ENCODE data around the gene IQCH. TPM values are rescaled to one million over a fixed set of nuclear protein-coding genes. Genes with fewer than 3 reads are reported as not detected.

Gene IQCH
- total RNA-seq, 1 donor from 2014 or later = 5.2 TPM

- no peak overlapping the region for H3K4me3 Mint-ChIP-seq (ENCODE audit: low read depth)
- TF ChIP-seq CTCF (IDR thresholded peaks at IDR 0.05; ENCODE audit: unreplicated experiment) = no peak
- H3K9me3 Mint-ChIP-seq (ENCODE audit: low read depth) = no peaks in the 10 kb centered on the region
- H3K36me3 Mint-ChIP-seq (ENCODE audit: insufficient read depth) = no peaks in the 10 kb centered on the region
- DNase-seq (ENCODE audit: low spot score, unreplicated experiment) = no peak
- H3K27me3 Mint-ChIP-seq = no peaks in the 10 kb centered on the region
- no peaks in the 10 kb centered on the region for H3K4me1 Mint-ChIP-seq (ENCODE audit: low read depth)
- H3K27ac Mint-ChIP-seq = no peak overlapping the region
Observed at GRCh38 chr15:67335534-67336222, 81.1 kb downstream of the IQCH start.

DNA sequence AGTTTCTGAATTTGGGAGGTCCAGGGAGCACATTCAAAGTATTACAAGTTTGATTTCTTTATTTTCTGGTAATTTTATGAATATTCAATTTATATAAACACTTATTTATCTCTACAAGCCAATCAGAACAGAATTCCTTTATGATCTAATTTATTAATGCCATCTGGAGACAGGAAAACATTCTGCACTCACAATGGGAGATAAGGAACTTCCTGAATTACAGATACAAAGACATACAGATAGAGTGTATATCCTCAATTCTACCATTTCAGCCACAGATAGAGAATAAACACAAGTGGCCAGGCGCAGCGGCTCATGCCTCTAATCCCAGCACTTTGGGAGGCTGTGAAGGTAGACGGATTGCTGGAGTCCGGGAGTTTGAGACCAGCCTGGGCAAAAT, 86.0 kb downstream of the IQCH start:
- Mint-ChIP-seq H3K27ac (no peak overlapping the region), H3K4me1 (ENCODE audit: low read depth) (peaks cover 3% of the 10 kb centered on the region), H3K36me3 (ENCODE audit: insufficient read depth) (peaks cover 12% of the 10 kb centered on the region), H3K27me3 (no peaks in the 10 kb centered on the region), H3K9me3 (ENCODE audit: low read depth) (peaks cover 15% of the 10 kb centered on the region), H3K4me3 (ENCODE audit: low read depth) (no peak overlapping the region)
- no peak for DNase-seq (ENCODE audit: low spot score, unreplicated experiment)
- TF ChIP-seq CTCF (IDR thresholded peaks at IDR 0.05; ENCODE audit: unreplicated experiment) = no peak

DNA sequence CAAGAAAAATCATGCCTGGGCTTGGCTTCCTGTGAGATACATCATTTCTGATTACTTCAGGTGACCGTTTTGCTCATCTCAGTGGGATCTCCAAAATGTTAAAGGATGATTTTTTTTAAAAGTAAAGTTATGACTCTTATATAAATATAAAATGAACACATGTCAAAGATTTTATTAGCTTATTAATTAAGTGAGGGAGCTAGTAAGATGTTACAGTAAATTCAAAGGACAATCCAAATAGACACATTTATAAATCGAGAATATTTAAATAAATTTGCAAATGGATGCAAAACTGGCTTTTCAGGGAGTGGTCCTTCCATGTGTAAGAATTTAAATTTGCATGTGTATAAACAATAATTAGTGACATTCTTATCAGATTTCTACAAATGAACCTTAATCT, 87.0 kb downstream of the IQCH start:
- H3K36me3 Mint-ChIP-seq (ENCODE audit: insufficient read depth) = peaks cover 12% of the 10 kb centered on the region
- H3K4me3 Mint-ChIP-seq (ENCODE audit: low read depth) = no peak overlapping the region
- TF ChIP-seq CTCF (IDR thresholded peaks at IDR 0.05; ENCODE audit: unreplicated experiment) = no peak
- H3K4me1 Mint-ChIP-seq (ENCODE audit: low read depth) = peaks cover 3% of the 10 kb centered on the region
- no peaks in the 10 kb centered on the region for H3K27me3 Mint-ChIP-seq
- H3K27ac Mint-ChIP-seq = no peak overlapping the region
- H3K9me3 Mint-ChIP-seq (ENCODE audit: low read depth) = peaks cover 16% of the 10 kb centered on the region
- DNase-seq (ENCODE audit: low spot score, unreplicated experiment) = no peak

- no peak for TF ChIP-seq CTCF (IDR thresholded peaks at IDR 0.05; ENCODE audit: unreplicated experiment)
- Mint-ChIP-seq H3K4me1 (ENCODE audit: low read depth) (peaks cover 3% of the 10 kb centered on the region), H3K27ac (no peak overlapping the region), H3K9me3 (ENCODE audit: low read depth) (peaks cover 30% of the 10 kb centered on the region), H3K4me3 (ENCODE audit: low read depth) (no peak overlapping the region), H3K36me3 (ENCODE audit: insufficient read depth) (peaks cover 17% of the 10 kb centered on the region), H3K27me3 (no peaks in the 10 kb centered on the region)
- no peak for DNase-seq (ENCODE audit: low spot score, unreplicated experiment)
Observed at GRCh38 chr15:67343206-67343605, 88.6 kb downstream of the IQCH start.

DNA sequence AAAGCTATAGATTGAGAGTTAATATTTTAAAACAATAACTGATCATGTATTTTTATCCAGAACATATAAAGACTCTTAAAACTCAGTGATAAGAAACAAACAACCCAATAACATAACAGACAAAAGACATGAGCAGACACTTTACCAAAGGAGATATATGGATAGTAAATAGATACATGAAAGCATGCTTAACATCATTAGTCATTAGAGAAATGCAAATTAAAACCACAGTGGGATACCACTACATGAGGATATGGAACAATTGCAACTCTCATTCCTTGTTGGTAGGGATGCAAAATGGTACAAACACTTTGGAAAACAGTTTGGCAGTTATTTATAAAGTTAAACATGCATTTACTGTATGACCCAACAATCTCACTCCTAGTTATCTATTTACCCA, 95.0 kb downstream of the IQCH start:
- Mint-ChIP-seq H3K4me3 (ENCODE audit: low read depth) (no peak overlapping the region), H3K27ac (no peak overlapping the region), H3K4me1 (ENCODE audit: low read depth) (peaks cover 3% of the 10 kb centered on the region), H3K9me3 (ENCODE audit: low read depth) (peaks cover 45% of the 10 kb centered on the region), H3K27me3 (no peaks in the 10 kb centered on the region), H3K36me3 (ENCODE audit: insufficient read depth) (peaks cover 18% of the 10 kb centered on the region)
- no peak for TF ChIP-seq CTCF (IDR thresholded peaks at IDR 0.05; ENCODE audit: unreplicated experiment)
- no peak for DNase-seq (ENCODE audit: low spot score, unreplicated experiment)
